ENCODE data around the gene PABPN1L.

The PABPN1L gene

DNA sequence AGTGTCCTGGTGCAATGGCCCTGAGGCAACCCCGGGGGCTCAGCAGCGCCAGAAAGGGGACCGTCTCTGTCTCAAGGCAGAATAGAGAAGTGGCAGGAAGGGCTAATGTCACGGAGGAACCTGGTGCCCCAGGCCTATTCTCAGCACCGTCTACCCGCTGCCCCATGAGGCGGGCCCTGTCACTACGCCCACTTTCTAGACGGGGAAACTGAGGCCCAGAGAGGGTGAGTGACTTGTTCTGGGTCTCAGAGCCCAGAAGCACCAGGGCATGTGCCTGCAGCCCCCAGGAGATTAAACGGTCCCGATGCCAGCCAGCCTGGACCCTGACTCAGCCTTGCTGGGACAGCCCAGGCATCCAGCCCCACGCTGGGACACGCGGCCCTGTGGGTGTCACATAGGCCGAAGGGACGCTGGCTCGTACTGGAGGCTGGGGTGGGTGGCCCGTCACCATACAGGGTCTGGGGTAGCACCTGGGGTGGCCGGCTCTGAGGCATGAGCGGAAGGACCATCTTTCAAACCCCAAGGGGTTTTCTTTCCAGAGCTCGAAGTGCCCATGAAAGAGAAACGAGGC is 40.2 kb upstream of the PABPN1L start:
- no peak overlapping the region for H3K27ac Mint-ChIP-seq

DNA sequence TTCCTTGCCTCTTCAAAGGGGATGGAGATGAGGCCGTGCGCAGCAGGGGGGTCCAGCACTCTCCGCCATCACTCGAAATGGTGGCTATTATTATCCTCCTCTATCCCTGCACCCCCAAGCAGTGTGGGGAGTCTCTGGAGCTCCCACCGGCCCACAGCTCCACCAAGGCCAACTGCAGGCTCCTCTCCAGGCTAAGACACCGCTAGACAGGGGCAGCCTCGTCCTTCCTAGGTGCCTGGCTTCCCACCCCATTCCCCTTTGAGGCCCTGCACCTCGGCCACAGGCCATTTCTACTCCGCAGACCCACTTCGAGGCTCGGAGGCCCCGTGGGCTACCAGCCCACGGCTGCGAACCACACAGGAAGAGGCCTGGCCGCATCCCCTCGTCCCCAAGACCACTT is 39.6 kb upstream of the PABPN1L start:
- no peaks in the 10 kb centered on the region for H3K9me3 Mint-ChIP-seq
- H3K36me3 Mint-ChIP-seq (ENCODE audit: low read depth), result peaks cover 52% of the 10 kb centered on the region
- H3K27me3 Mint-ChIP-seq, result no peaks in the 10 kb centered on the region
- H3K27ac Mint-ChIP-seq, result no peak overlapping the region
- intact Hi-C loops (cut with micrococcal nuclease), result no loop called here
- H3K4me3 Mint-ChIP-seq, result no peak overlapping the region
- H3K4me1 Mint-ChIP-seq (ENCODE audit: low read depth), result peaks cover 19% of the 10 kb centered on the region

More for the DNA sequence above, 40.2 kb upstream of the PABPN1L start:
- no peaks in the 10 kb centered on the region for H3K9me3 Mint-ChIP-seq
- H3K27me3 Mint-ChIP-seq, result no peaks in the 10 kb centered on the region
- intact Hi-C loops (cut with micrococcal nuclease), result no loop called here
- peaks cover 19% of the 10 kb centered on the region for H3K4me1 Mint-ChIP-seq (ENCODE audit: low read depth)
- H3K4me3 Mint-ChIP-seq, result no peak overlapping the region
- H3K36me3 Mint-ChIP-seq (ENCODE audit: low read depth), result peaks cover 52% of the 10 kb centered on the region

DNA sequence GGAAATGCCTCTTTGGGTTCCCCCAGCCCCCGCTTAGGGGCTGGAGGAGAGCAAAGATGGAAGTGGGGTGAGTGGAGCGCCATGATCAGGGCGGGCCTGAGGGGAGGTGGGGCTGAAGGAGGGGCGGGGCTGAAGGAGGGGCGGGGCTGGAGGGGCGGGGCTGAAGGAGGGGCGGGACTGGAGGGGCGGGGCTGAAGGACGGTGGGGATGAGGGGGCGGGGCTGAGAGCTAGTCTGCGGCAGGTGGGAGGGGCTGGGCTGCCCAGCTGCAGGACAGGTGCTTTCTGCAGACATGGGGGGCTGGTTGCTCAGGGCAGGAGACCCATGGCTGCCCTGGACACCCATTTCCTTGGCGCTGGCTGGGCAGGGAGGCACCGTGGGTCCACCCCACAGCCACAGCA is 39.1 kb upstream of the PABPN1L start:
- intact Hi-C loops (cut with micrococcal nuclease), result no loop called here
- H3K36me3 Mint-ChIP-seq (ENCODE audit: low read depth), result peaks cover 57% of the 10 kb centered on the region
- no peak overlapping the region for H3K4me3 Mint-ChIP-seq
- H3K27ac Mint-ChIP-seq, result no peak overlapping the region
- no peaks in the 10 kb centered on the region for H3K27me3 Mint-ChIP-seq
- H3K9me3 Mint-ChIP-seq, result no peaks in the 10 kb centered on the region
- peaks cover 19% of the 10 kb centered on the region for H3K4me1 Mint-ChIP-seq (ENCODE audit: low read depth)

DNA sequence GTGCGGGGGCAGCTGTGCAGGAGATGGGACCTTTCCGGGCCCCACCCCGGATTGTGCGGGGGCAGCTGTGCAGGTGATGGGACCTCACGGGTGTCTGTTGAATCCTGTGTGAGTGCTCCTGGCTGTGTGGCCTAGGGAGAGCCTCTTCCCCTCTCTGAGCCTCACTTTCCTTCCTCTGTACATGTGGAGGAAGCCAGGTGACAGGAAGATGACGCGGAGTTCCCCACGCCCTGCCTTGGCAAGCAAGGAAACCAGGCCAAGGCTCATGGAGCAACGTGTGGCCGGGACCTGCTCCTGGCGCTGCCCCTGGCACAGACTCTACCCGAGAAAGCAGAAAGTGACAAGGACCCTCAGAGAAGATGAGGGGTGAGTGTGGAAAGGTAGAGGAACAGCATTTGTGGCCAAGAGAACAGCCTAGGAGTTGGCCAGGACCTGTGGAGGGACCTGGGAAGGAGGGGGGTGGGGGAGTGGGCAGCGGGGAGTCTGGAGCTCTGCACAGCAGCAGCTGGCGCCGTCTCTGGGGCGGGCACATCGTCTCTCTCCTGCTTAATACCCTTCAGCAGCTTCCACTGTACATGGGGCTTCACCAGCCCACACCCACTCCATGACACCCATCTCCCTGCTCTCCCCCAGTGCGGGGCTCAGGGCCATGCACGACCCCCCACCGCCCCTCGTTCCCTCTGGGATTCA is 38.4 kb upstream of the PABPN1L start:
- Mint-ChIP-seq H3K4me1 (ENCODE audit: low read depth) (peaks cover 13% of the 10 kb centered on the region), H3K36me3 (ENCODE audit: low read depth) (peaks cover 57% of the 10 kb centered on the region), H3K27me3 (no peaks in the 10 kb centered on the region), H3K4me3 (no peak overlapping the region), H3K9me3 (no peaks in the 10 kb centered on the region), H3K27ac (no peak overlapping the region)
- intact Hi-C loops (cut with micrococcal nuclease), result no loop called here

DNA sequence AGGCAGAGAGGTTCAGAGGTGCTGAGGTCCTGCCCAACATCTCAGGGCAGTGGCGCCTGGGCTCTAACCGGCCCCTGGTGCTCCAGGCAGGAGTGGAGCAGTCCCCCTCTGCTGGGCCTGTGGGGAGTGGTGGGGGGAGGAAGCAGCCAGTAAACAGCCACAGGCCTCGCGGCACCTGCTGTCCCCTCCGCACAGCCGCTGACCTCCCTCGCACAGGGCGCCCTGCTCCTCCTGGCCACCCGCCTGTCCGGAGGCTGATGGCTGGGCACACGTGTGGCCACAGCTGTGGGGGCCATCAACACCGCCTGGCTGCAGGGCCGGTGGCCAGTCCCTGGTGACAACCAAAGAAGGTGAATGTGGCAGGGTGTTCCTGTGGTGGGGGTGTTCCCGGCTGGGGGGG is 36.8 kb upstream of the PABPN1L start:
- no peak overlapping the region for H3K4me3 Mint-ChIP-seq
- H3K9me3 Mint-ChIP-seq, result no peaks in the 10 kb centered on the region
- H3K27ac Mint-ChIP-seq, result no peak overlapping the region
- H3K36me3 Mint-ChIP-seq (ENCODE audit: low read depth), result peaks cover 57% of the 10 kb centered on the region
- H3K4me1 Mint-ChIP-seq (ENCODE audit: low read depth), result peaks cover 13% of the 10 kb centered on the region
- intact Hi-C loops (cut with micrococcal nuclease), result no loop called here
- H3K27me3 Mint-ChIP-seq, result no peaks in the 10 kb centered on the region

DNA sequence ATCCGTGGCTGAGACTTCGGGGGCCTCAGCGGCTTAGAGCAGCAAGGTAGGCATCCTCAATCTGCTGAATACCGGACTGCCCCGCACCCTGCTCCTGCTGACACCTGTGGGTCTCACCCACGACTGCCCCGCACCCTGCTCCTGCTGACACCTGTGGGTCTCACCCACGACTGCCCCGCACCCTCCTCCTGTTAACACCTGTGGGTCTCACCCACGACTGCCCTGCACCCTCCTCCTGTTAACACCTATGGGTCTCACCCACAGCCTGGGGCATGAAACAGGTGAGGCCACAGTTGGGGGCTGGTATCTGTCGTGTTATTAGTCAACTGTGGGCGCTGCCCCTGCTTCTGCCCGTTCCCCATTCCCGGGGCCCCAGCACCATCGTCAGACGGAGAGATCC is 36.3 kb upstream of the PABPN1L start:
- Mint-ChIP-seq H3K27ac (no peak overlapping the region), H3K4me1 (ENCODE audit: low read depth) (peaks cover 13% of the 10 kb centered on the region), H3K36me3 (ENCODE audit: low read depth) (peaks cover 62% of the 10 kb centered on the region), H3K27me3 (no peaks in the 10 kb centered on the region), H3K4me3 (no peak overlapping the region), H3K9me3 (no peaks in the 10 kb centered on the region)
- intact Hi-C loops (cut with micrococcal nuclease), result no loop called here

DNA sequence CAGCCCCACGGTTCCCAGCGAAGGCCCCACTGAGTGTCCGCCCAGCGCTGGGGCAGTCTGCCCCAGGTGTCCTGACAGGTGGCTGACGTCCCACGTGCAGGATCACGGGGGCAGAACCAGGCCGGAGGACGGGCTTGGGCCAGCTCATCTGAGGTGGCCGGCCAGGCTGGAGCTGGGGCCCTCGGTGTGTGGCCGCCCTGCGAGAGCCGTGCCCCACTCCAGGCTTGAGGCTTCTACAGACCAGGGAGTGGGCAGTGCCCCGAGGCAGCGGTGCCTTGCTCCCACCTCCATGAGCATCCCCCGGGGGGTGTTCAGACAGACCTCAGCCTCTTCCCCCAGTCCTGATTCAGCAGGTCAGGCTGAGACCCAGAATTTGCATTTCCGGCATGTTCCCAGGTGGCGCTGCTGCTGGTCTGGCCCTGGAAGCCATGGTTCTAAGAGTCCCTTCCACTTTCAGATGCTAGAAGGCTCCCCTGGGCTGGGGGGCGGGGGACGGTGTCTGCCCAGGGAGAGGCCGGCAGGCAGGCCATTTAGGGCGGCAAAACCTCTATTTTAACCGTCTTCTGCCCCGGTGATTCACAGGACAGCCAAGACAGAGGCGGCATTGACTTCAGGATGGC is 35.4 kb upstream of the PABPN1L start:
- H3K36me3 Mint-ChIP-seq (ENCODE audit: low read depth), result peaks cover 72% of the 10 kb centered on the region
- H3K9me3 Mint-ChIP-seq, result no peaks in the 10 kb centered on the region
- intact Hi-C loops (cut with micrococcal nuclease), result no loop called here
- H3K4me1 Mint-ChIP-seq (ENCODE audit: low read depth), result peaks cover 13% of the 10 kb centered on the region
- no peak overlapping the region for H3K4me3 Mint-ChIP-seq
- no peaks in the 10 kb centered on the region for H3K27me3 Mint-ChIP-seq
- no peak overlapping the region for H3K27ac Mint-ChIP-seq

DNA sequence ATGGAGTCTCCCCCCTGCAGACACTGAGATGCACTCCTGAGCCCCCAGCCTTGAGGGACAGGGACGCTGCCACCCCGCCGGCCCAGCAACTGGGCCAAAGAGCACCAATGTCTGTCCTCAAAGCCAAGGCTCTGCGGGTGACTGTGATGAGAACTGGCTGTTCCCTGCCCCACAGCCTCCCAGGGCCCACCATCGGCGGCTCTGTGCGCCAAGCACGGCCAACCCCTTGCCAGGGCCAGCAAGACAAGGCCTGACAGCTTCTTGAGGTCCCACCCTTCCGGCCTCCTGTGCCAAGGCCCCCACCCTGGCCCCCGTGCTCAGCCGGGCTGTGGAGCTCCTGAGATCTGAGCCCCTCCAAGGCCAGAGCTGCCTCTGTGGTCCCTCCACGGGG is 34.2 kb upstream of the PABPN1L start:
- H3K4me1 Mint-ChIP-seq (ENCODE audit: low read depth), result peaks cover 7% of the 10 kb centered on the region
- H3K9me3 Mint-ChIP-seq, result no peaks in the 10 kb centered on the region
- no peaks in the 10 kb centered on the region for H3K27me3 Mint-ChIP-seq
- no peak overlapping the region for H3K27ac Mint-ChIP-seq
- intact Hi-C loops (cut with micrococcal nuclease), result no loop called here
- no peak overlapping the region for H3K4me3 Mint-ChIP-seq
- peaks cover 83% of the 10 kb centered on the region for H3K36me3 Mint-ChIP-seq (ENCODE audit: low read depth)

DNA sequence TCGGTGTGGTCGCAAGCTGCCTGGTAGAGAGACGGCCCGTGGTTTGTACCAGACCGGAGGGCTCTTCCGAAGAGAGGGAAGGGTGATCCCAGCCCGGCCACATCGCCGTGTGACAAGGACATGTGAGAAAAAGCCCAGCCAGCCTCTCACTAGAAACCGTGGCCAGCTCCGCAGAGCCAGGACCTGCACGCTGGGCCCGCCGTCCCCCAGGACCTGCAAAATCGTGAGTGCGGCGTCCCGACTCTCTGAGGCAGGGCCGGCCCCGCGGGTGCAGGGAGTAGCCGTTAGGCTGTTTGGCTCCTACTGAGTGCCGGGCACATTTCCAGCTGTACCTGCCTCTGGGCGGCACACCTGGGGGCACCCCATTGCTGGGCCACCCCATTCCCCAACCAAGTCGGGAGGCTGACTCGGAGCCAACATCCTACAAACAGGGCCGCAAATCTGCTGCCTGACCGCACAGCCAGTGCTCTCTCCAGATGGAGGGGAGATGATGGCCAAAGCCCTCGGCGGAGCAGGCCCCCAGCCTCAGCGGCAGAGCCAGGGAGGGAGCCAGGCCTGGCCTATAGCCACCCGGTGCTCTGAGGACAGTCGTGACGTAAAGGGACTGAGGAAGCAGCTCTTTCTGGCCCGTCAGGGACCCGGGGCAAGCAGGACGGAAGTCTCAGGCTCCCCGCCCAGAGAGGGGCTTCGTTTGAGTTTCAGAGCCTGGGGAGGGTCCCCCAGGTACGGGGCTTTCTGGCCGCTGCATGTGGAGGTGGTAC is 33.6 kb upstream of the PABPN1L start:
- Mint-ChIP-seq H3K36me3 (ENCODE audit: low read depth) (peaks cover 89% of the 10 kb centered on the region), H3K9me3 (no peaks in the 10 kb centered on the region), H3K4me3 (no peak overlapping the region), H3K4me1 (ENCODE audit: low read depth) (peaks cover 4% of the 10 kb centered on the region), H3K27ac (no peak overlapping the region), H3K27me3 (no peaks in the 10 kb centered on the region)
- intact Hi-C loops (cut with micrococcal nuclease), result no loop called here

DNA sequence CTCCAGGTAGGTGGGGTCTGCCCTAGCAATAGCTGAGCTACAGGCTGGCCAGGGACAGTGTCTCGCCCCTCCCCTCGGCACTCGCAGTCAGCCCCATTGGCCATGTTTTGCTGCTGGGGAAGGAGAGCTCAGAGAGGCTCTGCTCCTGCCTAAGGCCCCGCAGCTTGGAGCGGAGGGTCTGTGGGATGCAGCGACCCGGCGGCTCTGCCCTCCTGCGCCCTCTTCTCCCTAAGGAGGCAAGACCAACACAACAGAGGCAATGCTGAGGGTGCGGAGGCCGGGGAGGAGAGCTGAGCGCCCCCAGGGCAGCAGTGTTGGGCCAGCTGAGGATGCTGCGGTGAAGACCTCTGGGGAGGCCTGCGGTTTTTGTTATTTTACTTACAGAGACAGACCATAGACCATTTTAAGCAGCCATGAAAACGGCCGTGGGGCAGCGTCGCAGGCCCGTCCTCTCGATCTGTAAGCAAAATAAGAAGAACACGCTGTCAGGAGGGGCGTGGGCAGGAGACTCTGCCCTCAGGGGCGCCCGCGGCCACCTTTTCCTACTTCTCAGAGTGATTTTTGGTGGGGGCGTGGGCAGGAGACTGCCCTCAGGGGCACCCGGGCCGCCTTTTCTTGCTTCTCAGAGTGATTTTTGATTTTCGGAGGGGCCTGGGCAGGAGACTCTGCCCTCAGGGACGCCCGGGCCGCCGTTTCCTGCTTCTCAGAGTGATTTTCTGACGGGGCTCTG is 31.4 kb upstream of the PABPN1L start:
- peaks cover 86% of the 10 kb centered on the region for H3K36me3 Mint-ChIP-seq (ENCODE audit: low read depth)
- H3K4me1 Mint-ChIP-seq (ENCODE audit: low read depth), result no peaks in the 10 kb centered on the region
- H3K9me3 Mint-ChIP-seq, result no peaks in the 10 kb centered on the region
- no peaks in the 10 kb centered on the region for H3K27me3 Mint-ChIP-seq
- H3K4me3 Mint-ChIP-seq, result no peak overlapping the region
- intact Hi-C loops (cut with micrococcal nuclease), result no loop called here
- H3K27ac Mint-ChIP-seq, result no peak overlapping the region

DNA sequence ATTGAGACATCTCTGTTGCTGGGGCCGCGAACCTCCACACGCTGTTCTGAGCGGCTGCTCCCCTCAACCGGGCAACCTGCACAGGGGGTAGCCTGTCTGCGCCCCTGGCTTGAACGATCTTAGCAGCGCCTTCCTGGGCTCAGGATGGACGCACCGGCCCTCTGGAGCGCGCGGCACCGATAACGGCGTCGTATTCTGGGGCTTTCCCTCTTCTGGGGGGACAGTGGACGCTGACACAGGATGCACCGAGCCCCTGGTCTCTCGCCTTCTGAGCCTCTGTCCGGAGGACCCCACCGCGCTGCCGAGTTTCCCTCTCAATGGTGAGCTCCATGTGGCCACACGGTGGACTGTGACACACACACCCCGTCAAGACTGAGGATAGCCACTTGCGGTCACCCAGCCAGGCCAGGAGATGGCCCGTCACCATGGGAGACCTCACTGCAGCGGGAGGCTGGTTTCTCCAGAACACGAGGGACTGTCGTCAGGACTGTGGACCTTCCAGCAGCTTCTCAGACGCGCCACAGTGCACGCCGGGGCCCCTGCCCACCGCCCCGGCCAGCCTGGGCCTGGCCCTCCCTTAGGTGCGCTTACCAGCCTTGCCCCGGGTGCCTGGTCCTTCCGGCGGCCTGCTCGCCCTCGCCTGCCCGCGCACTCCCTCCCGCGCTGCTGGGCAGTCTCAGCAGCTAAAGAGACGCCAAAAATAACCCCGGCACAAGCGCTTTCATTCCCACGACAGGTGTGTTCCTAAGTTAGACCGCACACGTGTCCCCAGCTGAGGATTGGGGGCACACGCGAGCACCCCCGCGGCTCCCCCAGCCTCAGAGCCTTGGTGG is 30.0 kb upstream of the PABPN1L start:
- Mint-ChIP-seq H3K27me3 (no peaks in the 10 kb centered on the region), H3K9me3 (no peaks in the 10 kb centered on the region), H3K4me3 (no peak overlapping the region), H3K36me3 (ENCODE audit: low read depth) (peaks cover 87% of the 10 kb centered on the region), H3K27ac (no peak overlapping the region), H3K4me1 (ENCODE audit: low read depth) (no peaks in the 10 kb centered on the region)
- intact Hi-C loops (cut with micrococcal nuclease), result no loop called here

DNA sequence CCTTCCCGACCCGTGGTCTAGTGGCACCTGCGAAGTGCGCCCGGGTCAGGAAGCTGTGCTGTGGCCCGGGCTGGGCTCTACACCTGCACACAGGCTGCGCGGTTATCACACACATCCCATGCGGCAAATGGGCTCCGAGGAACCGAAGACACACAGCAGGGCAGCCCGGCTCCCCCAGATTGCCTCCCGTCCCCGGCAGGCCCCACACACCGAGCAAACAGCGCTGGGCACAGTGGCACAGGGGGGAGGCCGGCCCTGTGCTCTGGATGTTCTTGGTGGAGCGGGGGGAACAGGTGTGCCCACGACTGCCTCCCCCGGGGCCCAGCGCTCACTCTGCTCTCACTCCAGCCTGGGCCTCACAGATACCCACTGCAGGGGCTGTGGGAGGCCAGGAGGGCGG is 28.9 kb upstream of the PABPN1L start:
- Mint-ChIP-seq H3K4me1 (ENCODE audit: low read depth) (no peaks in the 10 kb centered on the region), H3K9me3 (peaks cover 10% of the 10 kb centered on the region), H3K36me3 (ENCODE audit: low read depth) (peaks cover 87% of the 10 kb centered on the region), H3K4me3 (no peak overlapping the region), H3K27me3 (no peaks in the 10 kb centered on the region), H3K27ac (no peak overlapping the region)
- intact Hi-C loops (cut with micrococcal nuclease), result no loop called here

DNA sequence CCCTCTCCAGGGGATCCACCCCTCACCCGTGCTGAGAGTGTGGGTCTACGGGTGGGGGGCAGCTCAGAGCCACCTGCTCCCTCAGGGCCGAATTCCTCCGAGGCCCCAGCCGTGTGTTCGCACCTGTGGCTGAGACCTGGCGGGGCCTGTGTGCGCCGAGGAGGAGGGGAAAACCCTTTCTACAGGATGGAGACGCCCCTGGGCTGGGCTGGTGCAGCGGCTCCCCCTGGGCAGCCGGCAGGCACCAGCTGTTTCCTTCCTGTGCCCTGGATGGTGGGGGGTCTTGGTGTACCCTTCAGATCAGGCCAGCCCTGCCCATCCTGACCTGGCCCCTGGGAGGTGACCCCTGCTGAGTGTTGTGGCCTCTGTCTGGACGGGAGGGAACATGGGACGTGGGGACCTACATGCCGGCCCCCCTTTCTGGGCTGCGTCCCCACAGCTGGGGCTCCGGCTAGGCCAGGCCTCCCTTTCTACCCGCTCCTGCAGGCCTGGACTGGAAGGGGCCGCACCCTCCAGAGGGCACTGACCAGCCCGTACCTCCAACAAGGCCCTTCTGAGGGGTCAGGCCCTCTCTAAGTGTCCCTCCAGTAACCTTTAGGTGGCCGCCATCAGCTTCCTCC is 28.3 kb upstream of the PABPN1L start:
- intact Hi-C loops (cut with micrococcal nuclease), result no loop called here
- H3K36me3 Mint-ChIP-seq (ENCODE audit: low read depth), result peaks cover 87% of the 10 kb centered on the region
- H3K4me3 Mint-ChIP-seq, result no peak overlapping the region
- no peak overlapping the region for H3K27ac Mint-ChIP-seq
- no peaks in the 10 kb centered on the region for H3K4me1 Mint-ChIP-seq (ENCODE audit: low read depth)
- H3K27me3 Mint-ChIP-seq, result no peaks in the 10 kb centered on the region
- H3K9me3 Mint-ChIP-seq, result peaks cover 16% of the 10 kb centered on the region
